Gastrocnemius medialis (tissue), 4 donors: Measurements from ENCODE around the gene PTPRJ. TPM values are rescaled to one million over a fixed set of nuclear protein-coding genes. Genes with fewer than 3 reads are reported as not detected.

ENCODE experiments used
- ATAC-seq, 2 donors: fragments of 150-250 bp; one replicate each; pipeline ENCODE4 v1.9.1; 2016
- DNase-seq, 2 donors: peaks; one replicate each; pipeline ENCODE4 v3.0.0-alpha.2; 2019
- H3K27ac ChIP-seq, 4 donors: fragments of 200-600 bp; sonication (generic); 1 replicate in 1 of 4; 2 replicates in 3 of 4; pipeline ENCODE4 v1.5.1; 2016 to 2018; ENCODE audit warnings: mild to moderate bottlenecking in 2 of 4, moderate library complexity in 1 of 4
- H3K27me3 ChIP-seq, 3 donors: fragments of 200-600 bp; sonication (generic) in 2 of 3; 1 replicate in 1 of 3; 2 replicates in 2 of 3; pipeline versions ENCODE4 v1.5.1 to v1.6.0; 2016 to 2019; ENCODE audit warnings: mild to moderate bottlenecking in 1 of 3, moderate library complexity in 1 of 3
- H3K36me3 ChIP-seq, 2 donors: fragments of 200-600 bp; sonication (generic) in 1 of 2; one replicate each; pipeline ENCODE4 v1.5.1; 2017 to 2018
- H3K4me1 ChIP-seq, 2 donors: fragments of 200-600 bp; sonication (generic) in 1 of 2; one replicate each; pipeline ENCODE4 v1.5.1; 2016 to 2017; ENCODE audit warnings: mild to moderate bottlenecking in 2 of 2
- H3K4me3 ChIP-seq, 4 donors: fragments of 200-600 bp; sonication (generic) in 3 of 4; 1 replicate in 1 of 4; 2 replicates in 3 of 4; pipeline ENCODE4 v1.5.1; 2016 to 2019; ENCODE audit warnings: mild to moderate bottlenecking in 2 of 4
- H3K9me3 ChIP-seq, 3 donors: fragments of 200-600 bp; sonication (generic) in 2 of 3; 1 replicate in 1 of 3; 2 replicates in 2 of 3; pipeline ENCODE4 v1.5.1; 2016 to 2019
- CTCF ChIP-seq, 5 experiments: fragments of 450-650 bp in 3 of 5; fragments of 200-600 bp in 2 of 5; sonication (generic) in 2 of 5; IDR thresholded peaks in 4 of 5; conservative IDR thresholded peaks in 1 of 5; 1 replicate in 4 of 5; 2 replicates in 1 of 5; pipeline ENCODE4 v1.5.1; 2016 to 2019; ENCODE audit warnings: antibody characterized with exemption in 5 of 5, mild to moderate bottlenecking in 3 of 5, moderate library complexity in 3 of 5
- POLR2A ChIP-seq, 2 donors: fragments of 450-650 bp; IDR thresholded peaks; one replicate each; pipeline ENCODE4 v1.6.1; 2017; ENCODE audit warnings: antibody characterized with exemption in 2 of 2, mild to moderate bottlenecking in 2 of 2, moderate library complexity in 2 of 2
- in situ Hi-C, 4 donors: fragments of 200-750 bp; cut with MboI; loops; one replicate each; pipeline versions ENCODE4 v1.15.0 to v1.8.0; 2017; ENCODE audit warnings: low sequenced_read_pairs in 4 of 4
- intact Hi-C: fragments of 100-400 bp; cut with DNase I; formaldehyde crosslinking; loops from one replicate; pipeline ENCODE4 v1.15.1; 2023; ENCODE audit warnings: low total_unique reads
- total RNA-seq, 4 donors: library from RNA; depleted of rRNA; stranded (reverse); fragments of >200 nt; gene quantifications; one replicate each; pipeline versions ENCODE4 v1.1.0 to v1.2.3, GENCODE V29; 2016

The PTPRJ gene
- total RNA-seq, 4 donors from 2014 or later: 5.4 to 9.0 (median 5.6) TPM

GRCh38 chr11:48063424-48063978 lies 83.1 kb downstream of the PTPRJ start:
- H3K4me3 ChIP-seq: no peak overlapping the region
- in situ Hi-C loops: no loop called here
- peak overlapping the region; percentile 7 to 56 (median 40) for H3K27ac ChIP-seq
- DNase-seq (no peak), ATAC-seq (peak; percentile 60 to 61)
- H3K27me3 ChIP-seq: no peaks in the 10 kb centered on the region
- no peaks in the 10 kb centered on the region for H3K9me3 ChIP-seq
- no peaks in the 10 kb centered on the region for H3K36me3 ChIP-seq
- peaks cover 16 to 18% of the 10 kb centered on the region in 2 donors for H3K4me1 ChIP-seq
- TF ChIP-seq CTCF (IDR thresholded peaks at IDR 0.05 in 4 of 5, conservative IDR thresholded peaks at IDR 0.05 in 1 of 5) (no peak), POLR2A (IDR thresholded peaks at IDR 0.05) (no peak)
- intact Hi-C loops: no loop called here

- no peak for DNase-seq
- Histone ChIP-seq H3K9me3 (no peaks in the 10 kb centered on the region), H3K27ac (peak overlapping the region in 3 of 4 donors; percentile 7 to 56 (median 37)), H3K36me3 (no peaks in the 10 kb centered on the region), H3K4me1 (peaks cover 16 to 18% of the 10 kb centered on the region in 2 donors), H3K4me3 (no peak overlapping the region), H3K27me3 (no peaks in the 10 kb centered on the region)
- in situ Hi-C loops (no loop called here), intact Hi-C loops (no loop called here)
- TF ChIP-seq POLR2A (IDR thresholded peaks at IDR 0.05) (no peak), CTCF (IDR thresholded peaks at IDR 0.05 in 4 of 5, conservative IDR thresholded peaks at IDR 0.05 in 1 of 5) (no peak)
- ATAC-seq: no peak
Observed at GRCh38 chr11:48064306-48064705, 83.9 kb downstream of the PTPRJ start.

GRCh38 chr11:48066881-48067800 lies 86.8 kb downstream of the PTPRJ start:
- no peaks in the 10 kb centered on the region for H3K9me3 ChIP-seq
- no peaks in the 10 kb centered on the region for H3K36me3 ChIP-seq
- no peak overlapping the region for H3K4me3 ChIP-seq
- H3K4me1 ChIP-seq: peaks cover 16 to 18% of the 10 kb centered on the region in 2 donors
- in situ Hi-C loops (no loop called here), intact Hi-C loops (no loop called here)
- H3K27me3 ChIP-seq: no peaks in the 10 kb centered on the region
- no peak for ATAC-seq
- TF ChIP-seq POLR2A (IDR thresholded peaks at IDR 0.05) (no peak), CTCF (IDR thresholded peaks at IDR 0.05 in 4 of 5, conservative IDR thresholded peaks at IDR 0.05 in 1 of 5) (no peak)
- DNase-seq: no peak
- H3K27ac ChIP-seq: no peak overlapping the region

GRCh38 chr11:48073031-48073861 lies 92.9 kb downstream of the PTPRJ start:
- no peaks in the 10 kb centered on the region for H3K36me3 ChIP-seq
- ATAC-seq: no peak
- no peak overlapping the region for H3K27ac ChIP-seq

More at GRCh38 chr11:48073031-48073861, 92.9 kb downstream of the PTPRJ start:
- no peak for DNase-seq
- TF ChIP-seq CTCF (IDR thresholded peaks at IDR 0.05 in 4 of 5, conservative IDR thresholded peaks at IDR 0.05 in 1 of 5) (no peak), POLR2A (IDR thresholded peaks at IDR 0.05) (no peak)
- Histone ChIP-seq H3K4me1 (no peaks in the 10 kb centered on the region), H3K27me3 (no peaks in the 10 kb centered on the region), H3K9me3 (no peaks in the 10 kb centered on the region), H3K4me3 (no peak overlapping the region)
- in situ Hi-C loops (no loop called here), intact Hi-C loops (no loop called here)
